ENCODE data around the gene LY9. TPM values are rescaled to one million over a fixed set of nuclear protein-coding genes. Genes with fewer than 3 reads are reported as not detected.

Gene LY9
- total and polyA plus RNA-seq, 4 donors, result 0.10 to 0.35 (median 0.15) TPM; not detected in 1

DNA sequence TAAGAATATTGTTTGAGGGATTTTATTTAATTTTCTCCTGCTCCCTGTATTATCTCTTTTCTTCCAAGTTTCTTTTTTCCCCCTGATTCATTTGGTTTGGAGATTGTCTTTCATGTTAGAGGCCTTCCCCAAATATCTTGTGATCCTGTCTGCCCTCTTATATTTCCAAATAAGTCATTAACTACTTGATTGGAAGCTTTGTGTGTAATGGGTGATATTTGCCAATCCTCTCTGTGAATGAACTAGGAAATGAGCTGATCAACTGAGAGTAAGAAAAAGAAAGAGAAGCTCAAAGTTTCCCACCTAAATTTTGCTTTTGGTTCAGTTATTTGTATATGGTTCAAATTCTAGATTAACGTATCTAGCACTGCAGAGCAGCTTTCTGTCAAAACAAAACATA lies 23.6 kb upstream of the LY9 start:
- Histone ChIP-seq H3K9me3 (ENCODE audit: control insufficient read depth, insufficient read depth, low read length) (no peaks in the 10 kb centered on the region), H3K27me3 (ENCODE audit: control insufficient read depth, insufficient read depth, low read length) (no peaks in the 10 kb centered on the region), H3K4me3 (ENCODE audit: low read depth, low read length) (no peak overlapping the region), H3K4me1 (ENCODE audit: control insufficient read depth, insufficient read depth, low read length) (no peaks in the 10 kb centered on the region), H3K27ac (ENCODE audit: low read depth, low read length) (no peak overlapping the region), H3K36me3 (ENCODE audit: control insufficient read depth, insufficient read depth, low read length) (no peaks in the 10 kb centered on the region)
- DNase-seq (ENCODE audit: low read depth in 4 of 6, low spot score in 6 of 6), result no peak
- no CpG with 5 or more reads among the region's 1 CpG for WGBS (ENCODE audit: insufficient coverage)

DNA sequence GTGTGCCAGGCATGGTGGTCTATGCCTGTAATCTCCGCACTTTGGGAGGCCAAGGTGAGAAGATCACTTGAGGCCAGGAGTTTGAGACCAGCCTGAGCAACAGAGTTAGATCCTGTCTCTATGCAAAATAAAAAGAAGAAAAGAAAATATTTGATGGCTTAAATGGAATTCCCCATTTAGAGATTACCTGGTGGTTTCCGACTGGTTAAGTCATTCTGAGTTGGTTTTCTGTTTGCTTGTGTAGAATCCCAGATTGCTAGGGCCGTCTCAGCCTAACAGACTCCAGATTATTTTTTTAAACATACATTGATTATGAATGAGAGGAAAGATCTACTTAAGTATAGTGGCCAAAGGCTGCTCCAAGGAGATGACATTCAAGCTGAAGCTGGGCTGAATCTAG lies 22.9 kb upstream of the LY9 start:
- Histone ChIP-seq H3K27ac (ENCODE audit: low read depth, low read length) (no peak overlapping the region), H3K9me3 (ENCODE audit: control insufficient read depth, insufficient read depth, low read length) (no peaks in the 10 kb centered on the region), H3K4me1 (ENCODE audit: control insufficient read depth, insufficient read depth, low read length) (no peaks in the 10 kb centered on the region), H3K27me3 (ENCODE audit: control insufficient read depth, insufficient read depth, low read length) (no peaks in the 10 kb centered on the region), H3K36me3 (ENCODE audit: control insufficient read depth, insufficient read depth, low read length) (no peaks in the 10 kb centered on the region), H3K4me3 (ENCODE audit: low read depth, low read length) (no peak overlapping the region)
- WGBS (ENCODE audit: insufficient coverage), result no CpG with 5 or more reads among the region's 3 CpGs
- no peak for DNase-seq (ENCODE audit: low read depth in 4 of 6, low spot score in 6 of 6)

DNA sequence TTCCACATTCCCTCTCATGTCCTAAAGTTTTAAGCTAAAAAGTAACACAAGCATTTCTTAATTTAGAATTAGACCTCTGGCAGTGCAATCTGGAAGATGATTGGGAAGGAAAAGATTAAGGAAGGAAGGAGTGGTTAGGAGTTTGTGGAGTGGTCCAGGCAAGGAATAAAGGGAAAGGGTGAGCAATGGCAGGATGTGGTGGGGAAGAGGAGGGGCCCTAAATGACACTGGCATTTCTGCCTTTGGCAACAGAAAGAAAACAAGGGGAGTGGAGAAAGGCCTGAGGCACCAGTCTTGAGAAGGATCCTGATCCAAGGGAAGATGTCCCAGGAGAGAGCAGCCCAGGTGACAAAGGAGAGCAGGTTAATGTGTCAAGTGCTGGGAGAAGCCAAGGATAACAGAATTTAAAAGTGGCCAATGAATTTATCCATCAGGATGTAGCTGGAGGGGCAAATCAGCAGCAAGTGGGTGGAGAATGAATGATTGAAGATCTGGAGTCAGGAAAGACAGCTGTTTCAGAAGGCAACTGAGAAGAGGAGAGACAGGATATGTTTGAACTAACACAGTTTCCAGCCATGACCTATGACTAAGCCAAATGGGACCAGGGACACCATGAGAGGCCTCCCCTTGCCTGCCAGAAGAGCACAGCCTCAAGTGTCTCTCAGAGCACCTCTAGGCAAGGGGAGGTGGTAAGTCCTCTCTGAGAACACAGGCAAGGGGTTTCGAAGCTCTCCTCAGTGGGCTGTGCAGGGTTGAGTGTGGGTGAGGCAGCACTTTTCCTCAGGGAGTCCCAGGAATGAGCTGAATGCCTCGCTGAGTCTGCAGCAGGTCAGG lies 20.9 kb upstream of the LY9 start:
- Histone ChIP-seq H3K27ac (ENCODE audit: low read depth, low read length) (no peak overlapping the region), H3K9me3 (ENCODE audit: control insufficient read depth, insufficient read depth, low read length) (no peaks in the 10 kb centered on the region), H3K4me1 (ENCODE audit: control insufficient read depth, insufficient read depth, low read length) (no peaks in the 10 kb centered on the region), H3K4me3 (ENCODE audit: low read depth, low read length) (no peak overlapping the region), H3K27me3 (ENCODE audit: control insufficient read depth, insufficient read depth, low read length) (no peaks in the 10 kb centered on the region), H3K36me3 (ENCODE audit: control insufficient read depth, insufficient read depth, low read length) (no peaks in the 10 kb centered on the region)
- WGBS (ENCODE audit: insufficient coverage), result 57% methylated on average over 2 of the region's 2 CpGs
- DNase-seq (ENCODE audit: low read depth in 4 of 6, low spot score in 6 of 6), result no peak

DNA sequence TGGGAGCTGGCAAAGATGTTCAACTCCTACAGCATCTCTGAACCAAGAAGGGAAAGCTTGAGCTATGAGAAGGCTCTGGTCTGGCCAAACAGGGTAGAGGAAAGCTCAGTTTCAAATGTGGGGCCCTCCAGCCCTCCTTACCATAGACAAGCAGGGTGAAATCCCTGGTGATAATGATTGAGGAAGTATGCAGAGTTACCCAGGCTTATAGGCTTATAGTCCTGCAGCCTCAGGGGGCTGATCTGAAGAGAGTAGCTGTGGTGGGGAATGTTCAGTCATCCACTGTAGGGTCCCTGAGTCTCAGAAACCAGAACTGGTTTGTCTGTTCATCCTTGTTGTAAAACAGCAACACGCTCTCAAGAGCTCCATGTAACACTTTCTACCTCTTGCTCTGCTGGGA lies 19.8 kb upstream of the LY9 start:
- no peaks in the 10 kb centered on the region for H3K4me1 ChIP-seq (ENCODE audit: control insufficient read depth, insufficient read depth, low read length)
- no peak overlapping the region for H3K4me3 ChIP-seq (ENCODE audit: low read depth, low read length)
- WGBS (ENCODE audit: insufficient coverage), result 91% methylated on average over 1 of the region's 1 CpG
- H3K27ac ChIP-seq (ENCODE audit: low read depth, low read length), result no peak overlapping the region
- DNase-seq (ENCODE audit: low read depth in 4 of 6, low spot score in 6 of 6), result no peak
- H3K27me3 ChIP-seq (ENCODE audit: control insufficient read depth, insufficient read depth, low read length), result no peaks in the 10 kb centered on the region
- H3K9me3 ChIP-seq (ENCODE audit: control insufficient read depth, insufficient read depth, low read length), result no peaks in the 10 kb centered on the region
- no peaks in the 10 kb centered on the region for H3K36me3 ChIP-seq (ENCODE audit: control insufficient read depth, insufficient read depth, low read length)

DNA sequence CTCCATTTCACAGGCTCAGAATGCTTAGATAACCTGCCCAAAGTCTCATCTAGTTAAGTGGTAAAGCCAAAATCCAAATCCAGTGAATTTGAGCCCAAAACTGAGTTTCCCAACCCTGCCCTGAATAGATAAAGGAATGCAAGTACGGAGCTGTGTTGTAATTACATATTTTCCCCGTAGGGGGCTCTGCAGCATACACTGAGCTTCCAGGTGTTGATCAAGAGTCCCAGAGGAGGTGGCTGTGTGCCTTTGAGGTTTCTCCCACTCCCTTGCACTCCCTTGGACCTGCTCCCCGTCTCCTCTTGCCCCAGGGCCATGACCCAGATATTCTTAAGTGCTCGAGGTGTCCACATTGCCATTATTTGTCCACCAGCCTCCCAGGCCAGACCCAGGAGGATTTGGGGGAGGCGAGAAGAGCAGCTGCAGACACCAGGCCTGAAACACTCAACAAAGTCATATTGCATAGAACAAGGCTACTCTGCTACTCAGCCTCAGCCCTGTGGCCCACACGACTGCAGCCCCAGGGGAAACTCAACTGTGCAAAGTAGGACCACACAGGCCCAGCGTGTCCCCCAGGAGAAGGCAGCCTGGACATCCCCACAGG lies 18.4 kb upstream of the LY9 start:
- Histone ChIP-seq H3K9me3 (ENCODE audit: control insufficient read depth, insufficient read depth, low read length) (no peaks in the 10 kb centered on the region), H3K27me3 (ENCODE audit: control insufficient read depth, insufficient read depth, low read length) (no peaks in the 10 kb centered on the region), H3K36me3 (ENCODE audit: control insufficient read depth, insufficient read depth, low read length) (no peaks in the 10 kb centered on the region), H3K4me3 (ENCODE audit: low read depth, low read length) (no peak overlapping the region), H3K27ac (ENCODE audit: low read depth, low read length) (no peak overlapping the region), H3K4me1 (ENCODE audit: control insufficient read depth, insufficient read depth, low read length) (no peaks in the 10 kb centered on the region)
- WGBS (ENCODE audit: insufficient coverage), result 80% methylated on average over 6 of the region's 7 CpGs
- no peak for DNase-seq (ENCODE audit: low read depth in 4 of 6, low spot score in 6 of 6)

DNA sequence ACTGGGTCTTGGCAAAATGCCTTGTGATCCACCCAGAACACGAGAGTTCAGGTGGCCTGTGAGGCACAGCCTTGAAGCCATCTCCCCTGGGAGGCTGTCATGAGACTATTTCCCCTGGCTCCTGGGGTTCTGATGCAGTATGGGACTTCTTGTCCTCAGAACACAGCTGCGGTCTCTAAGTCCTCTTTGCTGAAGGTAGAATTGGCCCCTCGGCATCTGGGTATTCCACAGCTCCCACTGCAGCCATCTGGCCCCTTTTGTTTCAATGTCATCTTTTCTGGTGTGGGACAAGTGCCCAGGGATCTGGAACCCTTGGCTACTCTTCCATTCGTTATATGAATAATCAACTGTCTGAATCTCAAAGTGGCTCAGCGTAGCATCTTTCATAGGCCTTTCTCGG lies 17.0 kb upstream of the LY9 start:
- Histone ChIP-seq H3K27ac (ENCODE audit: low read depth, low read length) (no peak overlapping the region), H3K4me3 (ENCODE audit: low read depth, low read length) (no peak overlapping the region), H3K9me3 (ENCODE audit: control insufficient read depth, insufficient read depth, low read length) (no peaks in the 10 kb centered on the region), H3K27me3 (ENCODE audit: control insufficient read depth, insufficient read depth, low read length) (no peaks in the 10 kb centered on the region), H3K36me3 (ENCODE audit: control insufficient read depth, insufficient read depth, low read length) (no peaks in the 10 kb centered on the region), H3K4me1 (ENCODE audit: control insufficient read depth, insufficient read depth, low read length) (no peaks in the 10 kb centered on the region)
- WGBS (ENCODE audit: insufficient coverage), result 85% methylated on average over 4 of the region's 6 CpGs
- no peak for DNase-seq (ENCODE audit: low read depth in 4 of 6, low spot score in 6 of 6)

DNA sequence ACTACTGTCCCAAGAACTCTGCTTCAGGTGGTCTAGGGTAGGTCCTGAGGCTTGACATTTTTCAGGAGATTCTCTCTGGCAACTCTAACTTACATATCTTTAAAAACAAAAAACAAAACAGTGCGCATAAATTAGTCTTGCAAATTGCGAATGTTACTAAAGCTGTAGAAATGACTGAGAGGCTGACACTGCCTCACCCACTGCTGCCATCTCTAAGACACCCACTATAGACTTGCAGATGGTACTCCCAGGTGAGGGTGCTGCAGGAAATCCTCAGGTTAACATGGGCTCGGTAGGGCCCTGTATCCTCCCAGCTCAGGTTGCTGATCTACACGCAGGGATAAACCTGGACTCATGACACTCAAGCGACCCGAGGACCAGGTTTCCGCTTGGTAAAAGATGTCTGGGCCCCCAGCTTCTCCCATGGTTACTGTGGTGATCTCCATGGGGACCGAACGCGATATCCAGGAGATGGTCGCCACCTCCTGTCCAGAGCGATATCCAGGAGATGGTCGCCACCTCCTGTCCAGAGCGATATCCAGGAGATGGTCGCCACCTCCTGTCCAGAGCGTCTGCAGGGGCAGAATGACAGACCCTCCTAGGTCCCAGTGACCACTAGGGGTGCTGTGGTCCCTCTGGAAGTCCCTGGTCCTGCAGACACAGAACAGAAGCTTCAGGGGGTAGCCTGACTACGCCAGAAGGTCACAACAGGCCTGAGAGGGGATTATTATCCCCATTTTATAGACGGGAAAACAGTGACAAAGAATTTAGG lies 16.2 kb upstream of the LY9 start:
- WGBS (ENCODE audit: insufficient coverage), result 92% methylated on average over 13 of the region's 18 CpGs
- no peaks in the 10 kb centered on the region for H3K4me1 ChIP-seq (ENCODE audit: control insufficient read depth, insufficient read depth, low read length)
- DNase-seq (ENCODE audit: low read depth in 4 of 6, low spot score in 6 of 6), result no peak

DNA sequence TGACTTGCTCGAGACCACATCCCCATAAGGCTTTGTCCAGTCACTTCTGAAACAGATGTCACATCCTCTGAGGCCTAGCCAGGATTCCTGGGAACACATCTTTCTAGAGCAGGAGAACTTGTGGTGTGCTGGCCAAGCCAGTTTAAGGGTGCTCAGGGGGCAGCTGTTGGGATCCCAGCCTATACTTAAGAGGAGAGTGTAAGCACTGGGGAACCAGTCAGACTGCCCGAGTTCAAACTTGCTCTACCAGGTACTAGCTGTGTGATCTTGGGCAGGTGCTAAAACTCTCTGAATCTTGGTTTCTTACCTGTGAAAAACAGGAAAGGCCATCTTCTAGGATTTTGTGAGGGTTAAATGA lies 15.6 kb upstream of the LY9 start:
- Histone ChIP-seq H3K4me3 (ENCODE audit: low read depth, low read length) (no peak overlapping the region), H3K9me3 (ENCODE audit: control insufficient read depth, insufficient read depth, low read length) (no peaks in the 10 kb centered on the region), H3K27me3 (ENCODE audit: control insufficient read depth, insufficient read depth, low read length) (no peaks in the 10 kb centered on the region), H3K4me1 (ENCODE audit: control insufficient read depth, insufficient read depth, low read length) (no peaks in the 10 kb centered on the region), H3K36me3 (ENCODE audit: control insufficient read depth, insufficient read depth, low read length) (no peaks in the 10 kb centered on the region), H3K27ac (ENCODE audit: low read depth, low read length) (no peak overlapping the region)
- DNase-seq (ENCODE audit: low read depth in 4 of 6, low spot score in 6 of 6), result no peak
- 80% methylated on average over 2 of the region's 2 CpGs for WGBS (ENCODE audit: insufficient coverage)

More for the DNA sequence above, 16.2 kb upstream of the LY9 start:
- H3K4me3 ChIP-seq (ENCODE audit: low read depth, low read length), result no peak overlapping the region
- no peaks in the 10 kb centered on the region for H3K27me3 ChIP-seq (ENCODE audit: control insufficient read depth, insufficient read depth, low read length)
- H3K27ac ChIP-seq (ENCODE audit: low read depth, low read length), result no peak overlapping the region
- H3K9me3 ChIP-seq (ENCODE audit: control insufficient read depth, insufficient read depth, low read length), result no peaks in the 10 kb centered on the region
- H3K36me3 ChIP-seq (ENCODE audit: control insufficient read depth, insufficient read depth, low read length), result no peaks in the 10 kb centered on the region

DNA sequence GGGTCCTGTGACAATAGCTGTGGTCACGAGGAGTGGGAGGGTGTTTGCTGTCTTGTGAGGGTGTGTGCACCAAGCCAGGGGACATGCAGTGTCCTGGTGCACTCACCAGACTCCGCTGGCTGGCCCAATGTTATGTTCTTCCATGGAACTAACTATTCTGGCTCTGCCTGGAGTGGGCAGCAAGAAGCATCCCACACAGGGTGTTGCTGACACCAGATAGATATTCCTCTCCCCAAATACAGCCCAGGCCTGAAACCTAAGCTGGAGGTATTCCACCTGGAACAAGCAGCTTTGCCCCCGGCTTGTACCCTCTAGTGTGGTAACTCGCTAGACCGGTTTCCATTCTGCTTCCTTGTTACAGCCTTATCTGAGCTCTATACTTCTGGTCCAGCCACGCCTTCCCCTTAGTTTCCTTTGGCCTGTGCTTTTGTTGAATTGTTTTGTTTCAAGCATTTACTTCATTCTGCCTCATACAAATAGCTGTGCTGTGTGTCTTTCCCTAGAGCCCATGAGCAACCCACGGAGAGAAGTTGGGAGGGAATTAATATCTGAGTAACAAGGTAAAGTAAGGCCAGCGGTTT lies 14.7 kb upstream of the LY9 start:
- H3K9me3 ChIP-seq (ENCODE audit: control insufficient read depth, insufficient read depth, low read length), result no peaks in the 10 kb centered on the region
- no peak overlapping the region for H3K4me3 ChIP-seq (ENCODE audit: low read depth, low read length)
- H3K36me3 ChIP-seq (ENCODE audit: control insufficient read depth, insufficient read depth, low read length), result no peaks in the 10 kb centered on the region
- no peaks in the 10 kb centered on the region for H3K4me1 ChIP-seq (ENCODE audit: control insufficient read depth, insufficient read depth, low read length)
- DNase-seq (ENCODE audit: low read depth in 4 of 6, low spot score in 6 of 6), result no peak
- no peak overlapping the region for H3K27ac ChIP-seq (ENCODE audit: low read depth, low read length)
- H3K27me3 ChIP-seq (ENCODE audit: control insufficient read depth, insufficient read depth, low read length), result no peaks in the 10 kb centered on the region
- 75% methylated on average over 3 of the region's 8 CpGs for WGBS (ENCODE audit: insufficient coverage)

Measured in spinal cord (tissue), 10 donors.